ENCODE data around the gene RAB3GAP2.

The RAB3GAP2 gene

GRCh38 chr1:220278991-220279390 lies 6.7 kb upstream of the RAB3GAP2 start:
- H3K4me2 ChIP-seq (ENCODE audit: insufficient read depth, low read length, poor library complexity, severe bottlenecking): no peak overlapping the region
- H2AFZ ChIP-seq (ENCODE audit: low read length): no peak overlapping the region
- no peaks in the 10 kb centered on the region for H3K79me1 ChIP-seq (ENCODE audit: low read depth, low read length)
- WGBS, 2 donors (ENCODE audit: extremely low coverage in 2 of 2, insufficient read length in 2 of 2, insufficient replicate concordance in 1 of 2): no CpG with 5 or more reads among the region's 3 CpGs
- H3K36me3 ChIP-seq (replicated peaks in 1 of 2; ENCODE audit: control insufficient read depth in 2 of 2, insufficient read depth in 2 of 2, low read length in 2 of 2): no peaks in the 10 kb centered on the region
- H2BK12ac ChIP-seq (ENCODE audit: low read length): no peak overlapping the region
- H4K8ac ChIP-seq (ENCODE audit: low read depth, low read length): no peak overlapping the region
- H3K9ac ChIP-seq (ENCODE audit: low read depth, low read length, poor library complexity): no peak overlapping the region
- no peak overlapping the region for H3K14ac ChIP-seq (ENCODE audit: low read length)
- no peak overlapping the region for H3K18ac ChIP-seq (ENCODE audit: low read length)
- no peak overlapping the region for H3K4me3 ChIP-seq (ENCODE audit: low read length in 2 of 2)
- DNase-seq (ENCODE audit: low spot score): no peak
- H3K23ac ChIP-seq (ENCODE audit: low read depth, low read length, poor library complexity): no peak overlapping the region
- H3K4ac ChIP-seq (ENCODE audit: low read length): no peak overlapping the region
- peaks cover 0 to 2% of the 10 kb centered on the region in 2 donors for H3K4me1 ChIP-seq (ENCODE audit: control insufficient read depth in 2 of 2, insufficient read depth in 1 of 2, low read depth in 1 of 2, low read length in 2 of 2)
- no peaks in the 10 kb centered on the region for H3K9me3 ChIP-seq (replicated peaks in 1 of 2; ENCODE audit: control insufficient read depth in 2 of 2, insufficient read depth in 1 of 2, low read depth in 1 of 2, low read length in 2 of 2)
- no peak overlapping the region for H4K91ac ChIP-seq (ENCODE audit: low read depth, low read length, poor library complexity)
- no peak overlapping the region for H2AK5ac ChIP-seq (ENCODE audit: low read depth, low read length)
- no peak overlapping the region for H2BK120ac ChIP-seq (ENCODE audit: low read depth, low read length)
- no peak overlapping the region for H2BK5ac ChIP-seq (ENCODE audit: low read length)
- H3K27ac ChIP-seq (replicated peaks; ENCODE audit: low read length): no peak overlapping the region
- H3K27me3 ChIP-seq (ENCODE audit: control insufficient read depth in 3 of 3, insufficient read depth in 3 of 3, low read depth in 1 of 3, low read length in 3 of 3): peaks cover 0 to 7% (median 0%) of the 10 kb centered on the region in 3 experiments
- no peak overlapping the region for H2BK15ac ChIP-seq (ENCODE audit: low read length)

DNA sequence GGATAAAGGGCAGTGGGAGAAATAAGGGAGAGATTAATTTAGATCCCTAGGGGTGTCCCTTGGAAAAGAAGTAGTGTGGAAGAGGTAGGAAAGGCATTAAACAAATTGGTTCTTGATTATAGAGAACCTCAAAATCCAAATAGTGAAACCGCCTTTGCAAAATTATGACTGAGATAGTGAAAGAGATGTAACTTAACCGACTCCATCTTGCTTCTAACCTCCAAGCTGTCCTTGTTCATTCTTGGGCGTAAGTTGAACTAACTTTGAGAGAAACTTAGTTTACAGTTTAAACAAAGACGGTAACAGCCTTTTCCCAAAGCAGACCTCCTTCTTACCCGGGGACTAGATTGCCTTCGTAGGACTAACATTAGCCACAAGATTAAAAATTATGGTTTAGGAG lies 3.2 kb upstream of the RAB3GAP2 start:
- H3K14ac ChIP-seq (ENCODE audit: low read length): no peak overlapping the region
- DNase-seq (ENCODE audit: low spot score): no peak
- H3K27me3 ChIP-seq (ENCODE audit: control insufficient read depth in 3 of 3, insufficient read depth in 3 of 3, low read depth in 1 of 3, low read length in 3 of 3): peaks cover 0 to 7% (median 0%) of the 10 kb centered on the region in 3 experiments
- no peak overlapping the region for H3K23ac ChIP-seq (ENCODE audit: low read depth, low read length, poor library complexity)
- no peak overlapping the region for H2AK5ac ChIP-seq (ENCODE audit: low read depth, low read length)
- H4K91ac ChIP-seq (ENCODE audit: low read depth, low read length, poor library complexity): no peak overlapping the region
- no peak overlapping the region for H2BK5ac ChIP-seq (ENCODE audit: low read length)
- no peak overlapping the region for H3K4me2 ChIP-seq (ENCODE audit: insufficient read depth, low read length, poor library complexity, severe bottlenecking)
- H3K36me3 ChIP-seq (replicated peaks in 1 of 2; ENCODE audit: control insufficient read depth in 2 of 2, insufficient read depth in 2 of 2, low read length in 2 of 2): no peaks in the 10 kb centered on the region
- H3K4me3 ChIP-seq (ENCODE audit: low read length in 2 of 2): no peak overlapping the region
- H4K8ac ChIP-seq (ENCODE audit: low read depth, low read length): no peak overlapping the region
- H2BK12ac ChIP-seq (ENCODE audit: low read length): no peak overlapping the region
- H3K4me1 ChIP-seq (ENCODE audit: control insufficient read depth in 2 of 2, insufficient read depth in 1 of 2, low read depth in 1 of 2, low read length in 2 of 2): peaks cover 4 to 6% of the 10 kb centered on the region in 2 donors
- peaks cover 2% of the 10 kb centered on the region for H3K79me1 ChIP-seq (ENCODE audit: low read depth, low read length)
- no peaks in the 10 kb centered on the region for H3K9me3 ChIP-seq (replicated peaks in 1 of 2; ENCODE audit: control insufficient read depth in 2 of 2, insufficient read depth in 1 of 2, low read depth in 1 of 2, low read length in 2 of 2)
- no peak overlapping the region for H3K27ac ChIP-seq (replicated peaks; ENCODE audit: low read length)
- no CpG with 5 or more reads among the region's 6 CpGs for WGBS, 2 donors (ENCODE audit: extremely low coverage in 2 of 2, insufficient read length in 2 of 2, insufficient replicate concordance in 1 of 2)
- no peak overlapping the region for H3K4ac ChIP-seq (ENCODE audit: low read length)
- no peak overlapping the region for H2BK15ac ChIP-seq (ENCODE audit: low read length)
- H2BK120ac ChIP-seq (ENCODE audit: low read depth, low read length): no peak overlapping the region
- no peak overlapping the region for H2AFZ ChIP-seq (ENCODE audit: low read length)
- H3K18ac ChIP-seq (ENCODE audit: low read length): no peak overlapping the region
- no peak overlapping the region for H3K9ac ChIP-seq (ENCODE audit: low read depth, low read length, poor library complexity)

- Histone ChIP-seq H3K4ac (ENCODE audit: low read length) (no peak overlapping the region), H2BK120ac (ENCODE audit: low read depth, low read length) (no peak overlapping the region), H3K4me3 (ENCODE audit: low read length in 2 of 2) (no peak overlapping the region), H2BK12ac (ENCODE audit: low read length) (no peak overlapping the region), H3K27me3 (ENCODE audit: control insufficient read depth in 3 of 3, insufficient read depth in 3 of 3, low read depth in 1 of 3, low read length in 3 of 3) (peaks cover 0 to 5% (median 0%) of the 10 kb centered on the region in 3 experiments), H3K36me3 (replicated peaks in 1 of 2; ENCODE audit: control insufficient read depth in 2 of 2, insufficient read depth in 2 of 2, low read length in 2 of 2) (peaks cover 0 to 9% of the 10 kb centered on the region in 2 donors), H2AK5ac (ENCODE audit: low read depth, low read length) (no peak overlapping the region), H2BK15ac (ENCODE audit: low read length) (no peak overlapping the region), H3K23ac (ENCODE audit: low read depth, low read length, poor library complexity) (no peak overlapping the region), H4K91ac (ENCODE audit: low read depth, low read length, poor library complexity) (no peak overlapping the region), H3K4me1 (ENCODE audit: control insufficient read depth in 2 of 2, insufficient read depth in 1 of 2, low read depth in 1 of 2, low read length in 2 of 2) (peaks cover 4 to 6% of the 10 kb centered on the region in 2 donors), H3K18ac (ENCODE audit: low read length) (no peak overlapping the region), H3K79me1 (ENCODE audit: low read depth, low read length) (peaks cover 2% of the 10 kb centered on the region), H3K9me3 (replicated peaks in 1 of 2; ENCODE audit: control insufficient read depth in 2 of 2, insufficient read depth in 1 of 2, low read depth in 1 of 2, low read length in 2 of 2) (no peaks in the 10 kb centered on the region), H2BK5ac (ENCODE audit: low read length) (no peak overlapping the region), H4K8ac (ENCODE audit: low read depth, low read length) (no peak overlapping the region), H3K14ac (ENCODE audit: low read length) (no peak overlapping the region), H2AFZ (ENCODE audit: low read length) (peak overlapping the region; percentile 79), H3K9ac (ENCODE audit: low read depth, low read length, poor library complexity) (no peak overlapping the region), H3K4me2 (ENCODE audit: insufficient read depth, low read length, poor library complexity, severe bottlenecking) (no peak overlapping the region), H3K27ac (replicated peaks; ENCODE audit: low read length) (no peak overlapping the region)
- WGBS, 2 donors (ENCODE audit: extremely low coverage in 2 of 2, insufficient read length in 2 of 2, insufficient replicate concordance in 1 of 2): no CpG with 5 or more reads among the region's 2 CpGs
- no peak for DNase-seq (ENCODE audit: low spot score)
Measured at GRCh38 chr1:220274251-220274855, 2.1 kb upstream of the RAB3GAP2 start.

- peaks cover 2% of the 10 kb centered on the region for H3K79me1 ChIP-seq (ENCODE audit: low read depth, low read length)
- no peak overlapping the region for H3K18ac ChIP-seq (ENCODE audit: low read length)
- no peak overlapping the region for H2BK12ac ChIP-seq (ENCODE audit: low read length)
- peak overlapping the region; percentile 81 for H3K27ac ChIP-seq (replicated peaks; ENCODE audit: low read length)
- no peak overlapping the region for H3K14ac ChIP-seq (ENCODE audit: low read length)
- H3K27me3 ChIP-seq (ENCODE audit: control insufficient read depth in 3 of 3, insufficient read depth in 3 of 3, low read depth in 1 of 3, low read length in 3 of 3): no peaks in the 10 kb centered on the region
- H2AK5ac ChIP-seq (ENCODE audit: low read depth, low read length): no peak overlapping the region
- peaks cover 4 to 6% of the 10 kb centered on the region in 2 donors for H3K4me1 ChIP-seq (ENCODE audit: control insufficient read depth in 2 of 2, insufficient read depth in 1 of 2, low read depth in 1 of 2, low read length in 2 of 2)
- peak overlapping the region; percentile 74 to 96 for H3K4me3 ChIP-seq (ENCODE audit: low read length in 2 of 2)
- no peak overlapping the region for H3K4ac ChIP-seq (ENCODE audit: low read length)
- no peak for DNase-seq (ENCODE audit: low spot score)
- H3K9me3 ChIP-seq (replicated peaks in 1 of 2; ENCODE audit: control insufficient read depth in 2 of 2, insufficient read depth in 1 of 2, low read depth in 1 of 2, low read length in 2 of 2): no peaks in the 10 kb centered on the region
- H3K36me3 ChIP-seq (replicated peaks in 1 of 2; ENCODE audit: control insufficient read depth in 2 of 2, insufficient read depth in 2 of 2, low read length in 2 of 2): peaks cover 0 to 24% of the 10 kb centered on the region in 2 donors
- no peak overlapping the region for H3K23ac ChIP-seq (ENCODE audit: low read depth, low read length, poor library complexity)
- H4K8ac ChIP-seq (ENCODE audit: low read depth, low read length): no peak overlapping the region
- no peak overlapping the region for H3K9ac ChIP-seq (ENCODE audit: low read depth, low read length, poor library complexity)
- peak overlapping the region; percentile 90 for H2AFZ ChIP-seq (ENCODE audit: low read length)
- peak overlapping the region; percentile 79 for H3K4me2 ChIP-seq (ENCODE audit: insufficient read depth, low read length, poor library complexity, severe bottlenecking)
- H2BK120ac ChIP-seq (ENCODE audit: low read depth, low read length): no peak overlapping the region
- no peak overlapping the region for H4K91ac ChIP-seq (ENCODE audit: low read depth, low read length, poor library complexity)
- no peak overlapping the region for H2BK15ac ChIP-seq (ENCODE audit: low read length)
- whole genome bisulfite sequencing, 2 donors (ENCODE audit: extremely low coverage in 2 of 2, insufficient read length in 2 of 2, insufficient replicate concordance in 1 of 2): no CpG with 5 or more reads among the region's 5 CpGs
- no peak overlapping the region for H2BK5ac ChIP-seq (ENCODE audit: low read length)
Measured at GRCh38 chr1:220272841-220273090, 513 bp upstream of the RAB3GAP2 start.
